Measurements from ENCODE around the gene BICC1.

BICC1 gene

DNA sequence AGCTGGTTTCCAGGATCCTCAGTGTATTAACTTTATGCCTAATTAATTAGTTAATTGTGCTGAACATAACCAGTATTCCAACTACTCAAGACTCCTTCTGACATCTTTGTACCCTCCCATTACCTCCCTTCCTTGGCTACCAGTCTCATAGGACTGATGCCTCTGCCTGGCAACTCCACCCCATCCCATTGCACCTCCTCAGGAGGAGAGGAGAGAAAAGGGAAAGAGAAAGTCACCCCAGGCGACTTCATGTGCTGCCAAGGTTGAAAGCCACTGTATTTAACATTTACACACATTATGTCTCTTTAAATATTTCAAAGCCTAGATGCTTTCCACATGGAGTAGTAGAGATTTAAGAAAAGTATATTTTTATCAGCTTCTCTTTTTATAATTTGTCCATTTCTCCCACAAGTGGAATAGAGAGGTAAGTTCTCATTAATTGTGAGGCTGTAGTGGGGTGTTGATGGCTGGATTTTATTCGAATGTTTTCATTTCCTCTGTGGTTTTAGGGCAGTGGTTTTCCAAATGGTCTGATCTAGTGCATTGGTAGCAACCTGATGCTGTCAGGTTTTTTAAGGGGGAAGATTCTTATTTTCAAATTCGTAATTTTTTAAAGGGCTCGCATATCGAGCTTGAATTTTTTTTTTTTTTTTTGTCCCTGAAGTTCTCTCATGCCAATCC, 148.0 kb downstream of the BICC1 start:
- no peak for DNase-seq

DNA sequence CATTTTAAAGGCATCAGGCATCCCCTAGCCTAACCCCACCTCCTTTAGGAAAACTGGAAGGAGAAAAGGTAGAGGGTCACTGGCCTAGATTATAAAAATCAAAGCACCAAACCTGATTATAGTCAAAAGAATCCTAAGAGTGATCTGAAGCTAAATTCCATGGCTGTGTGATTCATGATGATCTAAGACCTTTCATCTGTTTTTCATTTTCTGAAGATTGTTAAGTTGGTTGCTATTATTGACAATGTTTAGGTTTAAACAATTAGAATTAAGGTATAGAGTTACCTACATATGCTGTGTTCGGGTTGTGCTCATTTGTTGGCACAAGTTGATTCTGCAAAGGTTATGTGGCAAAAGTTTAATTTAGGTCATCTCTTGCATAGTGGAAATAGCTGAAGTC, 148.7 kb downstream of the BICC1 start:
- no peak for DNase-seq

DNA sequence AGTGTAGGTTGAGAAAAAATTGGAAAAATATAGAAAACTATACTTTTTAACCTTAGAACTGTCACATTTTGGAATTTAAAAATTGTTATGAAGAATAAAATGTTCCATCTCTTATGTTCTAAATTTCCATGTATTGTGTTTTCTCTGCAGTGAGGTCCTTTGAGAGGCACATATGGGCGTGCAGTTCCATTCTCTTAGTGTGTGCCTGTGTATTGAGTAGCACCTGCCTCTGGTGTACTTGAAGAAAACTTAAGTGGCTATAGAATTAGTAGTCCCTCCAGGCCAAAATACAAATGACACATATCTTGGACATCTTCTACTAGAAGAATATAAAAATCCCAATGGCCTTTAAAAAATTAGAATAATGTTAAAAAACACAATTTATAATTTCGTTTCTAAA, 149.2 kb downstream of the BICC1 start:
- DNase-seq = no peak

DNA sequence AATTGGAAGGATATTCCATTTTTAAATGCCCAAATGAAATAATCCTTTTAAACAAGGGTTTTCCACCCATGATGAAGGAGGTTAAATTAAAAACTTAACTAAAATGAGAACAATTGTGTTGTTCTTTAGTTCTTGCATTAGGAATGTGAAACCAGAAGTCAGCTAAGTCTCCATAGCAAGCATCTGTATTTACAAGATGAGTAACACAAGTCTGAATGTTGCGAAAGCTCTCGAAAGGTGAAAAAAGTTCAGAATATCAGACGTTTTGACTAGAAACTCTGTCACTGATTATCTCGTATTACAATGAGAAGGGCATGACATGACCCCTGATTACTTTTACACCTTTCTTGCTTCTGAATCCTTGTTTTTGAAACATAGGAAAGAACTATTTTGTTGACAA, 149.6 kb downstream of the BICC1 start:
- no peak for DNase-seq

DNA sequence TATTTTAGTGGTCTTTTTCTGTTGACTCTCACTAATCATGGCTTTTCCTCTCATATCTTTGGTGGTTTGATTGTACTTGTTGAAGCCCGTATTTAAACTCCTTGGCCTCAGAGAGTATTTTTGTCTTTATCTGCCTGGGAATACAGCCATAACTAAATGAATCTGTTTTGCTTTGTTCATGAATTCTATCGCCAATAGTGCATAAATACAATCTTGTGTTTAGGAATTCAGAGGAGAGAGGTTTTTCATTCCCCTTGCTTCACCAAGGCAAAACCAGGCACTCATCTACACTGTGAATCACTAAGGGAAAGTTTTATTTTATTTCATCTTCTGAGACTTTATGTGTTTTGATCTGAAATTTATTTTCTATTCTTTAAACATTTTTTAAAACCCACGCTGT, 152.7 kb downstream of the BICC1 start:
- no peak for DNase-seq

DNA sequence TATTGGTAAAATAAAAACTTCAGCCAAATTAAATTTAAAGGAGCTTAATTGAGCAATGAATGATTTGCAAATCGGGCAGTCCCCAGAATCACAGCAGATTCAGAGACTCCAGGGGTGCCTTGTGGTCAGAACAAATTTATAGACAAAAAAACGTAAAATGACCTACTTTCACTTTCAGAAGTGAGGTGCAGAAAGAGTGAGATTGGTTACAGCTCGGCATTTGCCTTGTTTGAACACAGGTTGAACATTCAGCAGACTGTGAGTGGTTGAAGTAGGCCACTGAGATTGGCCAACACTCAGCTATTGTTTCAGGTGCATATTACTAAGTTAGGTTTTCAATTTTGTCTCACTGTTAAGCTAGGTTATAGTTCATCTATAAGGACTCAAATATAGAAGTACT, 153.4 kb downstream of the BICC1 start:
- DNase-seq = no peak

DNA sequence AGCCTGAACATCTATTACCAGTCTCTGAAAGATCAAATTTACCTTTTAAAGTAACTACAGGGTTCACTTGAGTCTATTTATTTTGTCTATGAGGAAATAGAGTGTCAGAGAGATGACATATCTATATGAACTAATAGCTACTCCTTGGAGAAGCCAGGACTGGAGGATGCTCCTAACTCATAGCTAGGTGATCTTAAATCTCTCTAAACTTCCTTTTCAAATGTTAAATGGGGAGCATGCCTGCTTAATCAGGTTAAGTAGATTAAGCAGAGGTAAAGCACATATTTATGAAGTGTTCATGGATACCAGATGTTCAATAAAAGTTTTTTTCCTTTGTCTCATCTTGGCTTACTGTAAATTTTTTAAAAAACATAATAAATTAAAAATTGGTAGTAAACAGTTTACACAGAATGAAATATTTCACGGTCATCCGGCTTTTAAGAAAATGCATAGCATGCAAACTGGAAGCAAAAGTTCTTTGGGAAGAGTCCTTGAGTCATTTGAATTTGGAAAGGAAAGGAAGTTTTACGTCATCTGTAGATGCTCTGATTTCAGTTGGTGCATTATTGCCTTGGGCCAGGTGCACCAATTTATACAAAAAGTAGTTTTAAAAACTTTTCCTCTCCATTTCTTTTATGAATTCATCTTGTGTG, 155.1 kb downstream of the BICC1 start:
- DNase-seq = no peak

DNA sequence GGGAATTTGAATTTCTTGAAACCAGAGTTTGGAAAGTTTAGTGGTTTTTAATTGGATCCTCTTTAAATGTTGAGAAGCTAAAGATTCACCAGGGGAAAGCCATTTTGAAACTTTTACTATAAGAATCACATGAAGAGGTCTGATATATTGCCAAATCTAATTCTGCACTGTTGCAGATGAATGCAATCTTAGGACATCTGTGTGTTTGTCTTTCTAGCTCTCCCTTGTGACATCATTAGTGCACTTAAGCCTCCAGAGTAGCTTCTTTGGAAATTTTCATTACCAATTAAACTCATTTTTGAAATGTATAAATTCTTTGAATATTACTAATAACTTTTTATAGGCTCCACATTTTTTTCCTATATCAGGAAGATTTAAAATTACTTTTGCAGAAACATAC, 160.2 kb downstream of the BICC1 start:
- no peak for DNase-seq

DNA sequence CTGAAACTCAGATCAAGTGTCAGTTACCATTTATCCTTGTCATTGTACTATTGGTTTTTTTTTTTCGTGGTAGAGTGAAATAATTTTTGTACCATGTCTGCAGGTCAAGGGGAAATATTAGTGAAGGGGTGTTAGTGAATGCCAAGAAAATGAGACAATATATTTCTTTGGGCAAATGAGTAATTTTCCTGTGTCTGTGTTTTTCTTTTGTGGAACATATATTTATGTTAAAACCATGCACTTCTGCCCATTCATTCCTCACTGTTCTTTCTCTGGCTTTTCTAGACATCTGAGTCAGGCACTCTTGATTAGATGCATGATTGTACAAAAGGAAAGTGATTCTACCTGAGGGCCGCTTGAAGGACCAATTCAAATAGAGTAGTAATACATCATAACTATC, 161.6 kb downstream of the BICC1 start:
- DNase-seq = no peak

DNA sequence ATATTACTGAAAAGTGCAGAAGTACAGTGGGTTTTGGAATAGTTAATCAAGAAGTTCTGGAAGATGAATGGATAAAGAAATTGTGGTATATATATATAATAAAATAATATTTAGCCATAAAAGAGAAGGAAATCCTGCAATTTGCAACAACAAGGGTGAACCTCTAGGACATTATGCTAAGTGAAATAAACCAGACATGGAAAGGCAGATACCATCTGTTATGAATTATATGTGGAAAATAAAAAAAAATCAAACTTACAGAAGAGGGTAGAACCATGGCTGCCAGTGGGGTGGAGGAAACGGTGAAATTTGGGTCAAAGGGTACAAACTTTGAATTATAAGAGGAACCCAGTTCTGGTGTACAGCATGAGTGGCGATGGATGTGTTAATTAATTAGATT, 162.6 kb downstream of the BICC1 start:
- no peak for DNase-seq

DNA sequence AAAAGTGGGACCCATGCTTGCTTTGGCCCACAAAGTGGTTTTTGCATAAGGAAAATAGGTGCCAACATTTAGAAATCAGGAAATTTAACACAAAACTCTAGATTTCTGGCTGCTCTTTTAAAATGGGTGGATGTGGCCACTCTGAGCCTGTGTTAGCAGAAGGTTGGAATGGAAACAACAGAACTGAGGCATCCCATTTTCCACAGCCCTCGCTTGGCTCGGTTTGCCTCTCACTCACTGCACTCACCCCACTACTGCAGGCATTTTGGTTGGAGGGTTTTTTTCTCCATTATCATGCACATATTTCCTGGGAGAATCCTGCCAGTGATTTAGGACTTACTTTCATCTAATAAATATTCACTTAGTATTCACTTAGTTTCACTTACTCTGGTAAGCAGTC, 178.9 kb downstream of the BICC1 start:
- no peak for DNase-seq

DNA sequence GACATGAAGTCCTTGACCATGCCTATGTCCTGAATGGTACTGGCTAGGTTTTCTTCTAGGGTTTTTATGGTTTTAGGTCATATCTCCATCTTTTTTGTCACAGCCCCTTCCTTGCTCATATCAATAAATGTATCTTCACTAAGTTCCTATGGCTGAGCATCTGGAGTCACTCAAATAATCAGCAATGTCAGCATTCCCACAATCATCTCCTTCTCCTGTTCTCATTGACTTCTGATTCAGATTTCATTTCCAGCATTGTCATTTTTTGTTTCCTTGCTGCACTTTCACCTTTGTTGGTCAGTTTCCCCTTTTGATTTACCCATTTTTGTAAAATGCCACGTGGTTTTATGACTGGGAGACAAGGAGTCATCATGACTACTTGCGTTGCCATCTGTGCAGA, 181.2 kb downstream of the BICC1 start:
- DNase-seq = no peak

DNA sequence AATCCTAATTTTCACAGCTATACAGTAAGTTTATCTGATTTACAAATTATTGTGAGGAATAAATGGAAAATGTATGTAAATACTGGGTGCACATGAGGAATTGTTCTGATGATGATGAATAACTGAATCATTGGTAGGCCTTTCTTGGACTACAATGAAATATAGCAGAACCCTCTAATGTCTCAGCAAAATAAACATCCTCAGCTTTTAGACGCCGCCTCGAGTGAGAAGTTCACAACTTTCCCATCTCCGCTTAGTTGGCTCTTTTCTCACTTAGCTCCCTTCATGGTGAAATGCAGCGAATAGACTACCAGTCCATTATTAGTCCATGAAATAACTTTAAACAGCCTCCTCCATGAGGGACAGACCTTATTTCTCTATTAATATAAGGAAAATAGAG, 182.3 kb downstream of the BICC1 start:
- DNase-seq = no peak

DNA sequence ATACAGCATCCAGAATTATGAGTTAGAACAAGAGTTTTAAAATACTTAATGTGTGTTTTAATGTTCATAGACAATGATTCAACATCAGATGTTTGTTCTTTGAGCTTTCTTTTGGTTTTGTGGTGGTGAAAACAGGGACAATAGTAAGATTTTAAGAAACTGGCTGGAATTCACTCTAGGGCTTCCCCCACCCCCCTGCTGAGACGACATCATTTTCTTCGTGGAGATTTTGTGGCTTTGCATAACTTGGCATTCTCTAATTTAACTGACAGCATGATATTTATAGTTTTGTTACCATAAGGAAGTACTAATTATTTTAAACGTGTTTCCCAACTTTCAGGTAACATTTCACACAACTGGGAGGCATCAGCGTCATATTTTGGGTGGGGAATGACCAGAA, 184.1 kb downstream of the BICC1 start:
- DNase-seq = no peak

DNA sequence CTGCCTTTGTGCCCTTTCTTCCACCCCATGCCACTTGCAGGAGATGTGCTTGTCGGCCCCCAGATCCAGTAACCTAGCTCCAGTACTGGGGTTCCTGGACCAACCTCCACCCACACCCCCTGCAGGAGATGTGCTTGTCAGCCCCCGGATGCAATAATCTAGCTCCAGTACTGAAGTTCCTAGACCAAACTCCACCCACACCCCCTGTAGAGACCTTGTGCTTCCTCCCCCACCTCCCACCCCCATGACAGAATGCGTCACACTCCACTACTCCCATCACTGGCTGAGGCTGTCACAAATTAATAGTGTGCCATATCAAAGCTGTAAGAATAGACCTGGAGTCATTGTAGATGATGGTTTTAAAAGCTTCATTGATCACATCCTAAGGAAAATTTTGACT, 185.0 kb downstream of the BICC1 start:
- DNase-seq = no peak

DNA sequence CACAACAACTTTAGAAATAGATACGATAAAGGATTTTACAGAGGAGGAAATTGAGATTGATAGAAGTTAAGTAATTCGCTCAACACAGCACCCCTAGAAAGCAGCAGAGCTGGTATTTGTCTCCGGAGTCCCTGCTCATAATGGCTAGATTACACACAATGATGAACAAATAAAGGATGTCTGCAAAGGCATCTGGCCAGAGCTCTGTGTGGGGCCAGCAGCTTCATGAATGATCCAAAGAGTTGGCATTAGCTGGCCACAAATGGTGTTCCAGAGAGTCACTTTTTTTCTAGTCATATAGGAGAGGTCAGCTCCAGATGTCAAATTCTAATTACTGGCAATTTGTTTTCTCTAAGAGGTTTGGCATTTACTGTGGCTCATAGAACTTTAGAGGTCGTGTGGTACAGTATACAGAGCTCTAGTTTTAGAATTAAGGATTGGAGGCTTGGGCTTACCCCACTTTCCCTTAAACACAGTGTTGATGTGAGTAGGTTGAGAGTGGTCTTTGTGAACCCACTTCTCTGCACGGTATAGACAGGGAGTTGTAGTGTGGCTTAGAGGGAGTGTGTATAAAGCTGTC, 186.2 kb downstream of the BICC1 start:
- DNase-seq = no peak

DNA sequence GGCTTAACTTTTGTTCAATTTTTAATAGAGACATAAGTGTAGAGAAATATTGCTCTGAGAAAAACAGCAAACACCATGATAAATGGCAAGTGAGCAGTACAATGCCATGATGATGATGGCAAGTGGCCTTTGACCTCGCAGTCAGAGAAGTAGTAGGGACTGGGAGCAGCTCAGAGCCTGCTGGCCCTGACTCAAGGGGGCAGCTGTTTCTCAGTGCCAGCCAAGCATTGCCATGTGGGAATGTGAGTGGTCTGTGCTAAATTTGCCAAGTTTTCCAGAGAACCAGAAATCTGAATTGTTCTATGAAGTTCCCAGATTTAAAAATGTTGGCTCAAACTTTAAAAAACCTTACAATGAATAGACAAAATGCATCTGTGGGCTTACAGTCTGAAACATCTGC, 187.9 kb downstream of the BICC1 start:
- DNase-seq = no peak

DNA sequence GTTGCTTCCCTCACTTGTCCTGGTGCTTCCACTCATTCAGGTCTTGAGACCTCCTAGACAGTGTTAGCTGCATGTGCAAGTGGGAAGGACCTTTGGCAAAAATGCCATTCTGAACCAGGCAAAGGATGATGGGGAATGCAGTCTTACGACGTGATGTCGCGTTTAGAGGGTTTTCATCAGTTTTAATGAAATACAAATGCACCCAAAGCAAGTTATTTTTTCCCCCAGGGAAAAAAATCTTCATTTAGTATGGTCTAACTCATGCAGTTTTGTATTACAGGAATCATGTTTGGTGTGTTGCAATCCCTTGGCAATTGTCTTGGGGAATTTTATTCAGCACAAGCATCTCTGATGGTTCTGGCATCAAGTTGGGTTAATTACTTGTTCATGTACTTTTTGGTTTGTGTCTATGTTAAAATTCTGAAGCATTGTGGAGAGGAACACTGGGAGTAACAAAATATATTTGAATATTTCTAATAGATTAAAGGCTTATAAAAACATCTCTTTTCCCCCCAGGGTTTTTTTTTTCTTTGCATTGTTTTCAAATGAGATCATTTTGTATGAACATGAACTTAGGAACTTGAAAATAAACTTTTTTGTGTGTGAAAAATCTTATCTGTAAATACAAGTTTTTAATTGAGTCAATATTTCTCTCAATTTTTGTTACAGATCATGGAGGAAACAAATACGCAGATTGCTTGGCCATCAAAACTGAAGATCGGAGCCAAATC, 188.9 kb downstream of the BICC1 start:
- no peak for DNase-seq

DNA sequence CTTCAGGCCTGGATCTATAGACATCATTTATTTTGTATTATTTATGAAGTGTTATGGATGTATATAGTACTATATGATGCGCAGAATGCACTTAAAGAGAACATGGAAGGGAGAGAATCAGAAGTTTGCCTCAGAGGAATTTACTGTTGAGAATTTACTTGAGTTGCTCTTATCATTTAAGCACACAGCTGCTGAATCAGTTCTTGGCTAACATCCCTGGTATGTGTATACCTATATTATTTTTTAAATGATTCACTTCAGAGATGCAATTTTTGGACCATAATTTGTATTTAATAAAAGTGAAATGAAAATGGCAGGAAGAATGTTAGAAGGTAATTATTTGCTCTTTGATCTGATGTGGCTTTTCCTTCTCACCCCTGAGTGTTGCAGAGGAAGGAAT, 191.6 kb downstream of the BICC1 start:
- no peak for DNase-seq

DNA sequence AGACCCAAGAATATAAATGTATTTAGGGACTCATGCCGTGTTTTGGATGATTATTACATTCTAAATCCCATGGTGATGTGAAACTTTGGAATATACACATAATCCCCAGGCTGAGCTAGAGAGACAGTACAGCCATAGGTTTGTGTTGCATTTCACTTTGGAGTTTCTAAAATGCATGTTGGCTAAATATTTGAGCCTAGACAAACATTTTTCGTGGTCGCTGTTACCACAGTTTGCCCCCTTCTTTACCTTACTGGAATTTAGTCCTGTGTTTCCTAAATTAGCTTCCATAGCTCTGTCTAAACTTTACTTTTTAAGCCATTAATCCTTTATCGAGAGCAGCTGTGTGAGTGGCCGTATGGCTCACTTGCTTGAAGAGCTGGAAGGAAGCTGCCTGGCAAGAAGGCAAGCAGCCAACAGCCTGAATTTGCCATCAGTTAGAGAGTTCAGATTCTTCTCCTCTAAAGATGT, 192.0 kb downstream of the BICC1 start:
- no peak for DNase-seq

DNA sequence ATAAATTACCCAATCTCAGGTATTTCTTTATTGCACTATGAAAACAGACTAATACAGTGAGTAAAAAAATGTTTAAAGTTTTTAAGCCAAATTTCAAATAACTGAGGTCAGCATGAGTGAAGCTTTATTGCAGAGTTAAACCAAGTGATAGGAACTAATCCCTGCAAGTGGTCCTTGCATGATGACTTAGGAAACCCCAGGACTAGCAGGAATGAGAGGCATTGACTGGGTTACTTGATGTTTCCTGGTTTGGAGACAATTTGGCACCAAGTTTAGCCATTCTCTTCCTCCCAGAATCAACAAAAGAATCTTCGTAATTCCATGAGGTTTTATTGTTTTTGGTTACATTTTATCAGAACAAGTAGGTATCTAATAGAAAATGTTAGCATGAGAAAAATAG, 194.2 kb downstream of the BICC1 start:
- no peak for DNase-seq

DNA sequence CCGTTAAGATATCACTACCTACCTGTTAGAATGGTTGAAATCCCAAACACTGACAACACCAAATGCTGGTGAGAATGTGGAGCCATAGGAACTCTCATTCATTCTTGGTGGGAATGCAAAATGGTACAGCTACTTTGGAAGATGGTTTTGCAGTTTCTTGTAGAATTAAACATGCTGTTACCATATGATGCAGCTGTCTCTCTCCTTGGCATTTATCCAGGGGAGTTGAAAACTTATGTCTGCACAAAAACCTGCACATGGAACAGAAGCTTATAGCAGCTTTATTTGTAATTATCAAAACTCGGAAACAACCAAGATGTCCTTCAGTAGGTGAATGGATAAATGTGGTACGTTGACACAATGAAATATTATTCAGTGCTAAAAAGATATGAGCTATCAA, 199.5 kb downstream of the BICC1 start:
- no peak for DNase-seq

DNA sequence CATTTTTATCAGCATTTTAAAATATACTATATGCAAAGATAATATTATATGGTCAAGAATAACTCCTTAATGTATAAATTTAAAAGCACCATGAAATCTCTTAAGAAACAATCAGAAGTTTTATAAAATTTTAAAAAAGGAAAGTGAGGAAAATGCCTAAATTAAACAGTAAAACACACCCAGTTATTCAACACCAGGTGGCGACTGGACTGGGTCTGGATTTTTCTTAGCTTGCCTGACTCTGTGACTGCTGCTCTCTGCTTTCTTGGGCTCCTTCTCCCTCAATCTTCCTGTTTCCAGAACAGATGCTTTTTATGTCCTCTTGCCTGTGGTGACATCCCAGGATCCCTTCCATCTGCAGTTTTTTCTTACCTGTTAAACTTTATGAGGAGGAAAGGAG, 200.3 kb downstream of the BICC1 start:
- DNase-seq = no peak

DNA sequence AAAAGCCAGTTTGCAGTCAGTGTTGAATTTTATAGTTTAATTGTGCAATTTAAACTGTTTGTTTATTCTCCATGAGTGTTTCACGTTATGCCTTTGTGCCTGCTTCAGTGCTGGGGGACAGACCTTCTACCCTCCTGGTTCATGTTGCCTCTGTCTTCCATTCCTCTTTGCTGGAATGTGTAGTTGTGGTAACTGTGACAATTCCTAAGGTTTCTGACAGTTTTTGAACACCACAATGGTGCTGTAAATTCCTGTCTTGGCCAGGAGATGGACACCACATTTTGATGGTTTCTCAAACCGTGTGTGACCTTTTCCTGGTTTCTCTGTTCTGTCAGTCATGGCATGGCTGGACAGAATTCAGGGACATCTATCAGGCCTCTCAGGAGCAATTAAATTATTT, 201.7 kb downstream of the BICC1 start:
- DNase-seq = no peak

Measured in activated T-cell treated with anti-CD3 and anti-CD28 coated beads, Interleukin-2, amount 50 U/mL, for 1 hour (primary cell).